Activated CD4-positive, alpha-beta memory T cell treated with anti-CD3 and anti-CD28 coated beads for 36 hours (primary cell): ENCODE measurements around the gene MRPL14. TPM values are rescaled to one million over a fixed set of nuclear protein-coding genes. Genes with fewer than 3 reads are reported as not detected.

Experiments used
- CTCF ChIA-PET: fragments of 350-600 bp; sonication (Branson Sonifier 250); formaldehyde crosslinking; loops from one replicate; lab custom pipeline; 2021; ENCODE audit warnings: antibody characterized with exemption, inconsistent platforms; lab: Charles Lee
- POLR2A ChIA-PET: fragments of 350-600 bp; sonication (Branson Sonifier 250); formaldehyde crosslinking; loops from one replicate; lab custom pipeline; 2021; ENCODE audit warnings: antibody characterized with exemption; lab: Charles Lee
- DNase-seq: peaks from one replicate; pipeline ENCODE4 v3.0.0-alpha.2; 2020
- H3K27ac Mint-ChIP-seq: one replicate; pipeline ENCODE4 v1.8.0; 2021; ENCODE audit warnings: mixed read lengths
- H3K27me3 Mint-ChIP-seq: one replicate; pipeline ENCODE4 v1.8.0; 2021; ENCODE audit warnings: mixed read lengths
- H3K36me3 Mint-ChIP-seq: one replicate; pipeline ENCODE4 v1.8.0; 2021; ENCODE audit warnings: mixed read lengths
- H3K4me1 Mint-ChIP-seq: one replicate; pipeline ENCODE4 v1.8.0; 2021; ENCODE audit warnings: low read depth, mixed read lengths
- H3K4me3 Mint-ChIP-seq: one replicate; pipeline ENCODE4 v1.8.0; 2021; ENCODE audit warnings: mild to moderate bottlenecking, mixed read lengths
- H3K9me3 Mint-ChIP-seq: one replicate; pipeline ENCODE4 v1.8.0; 2021; ENCODE audit warnings: mixed read lengths
- intact Hi-C: fragments of 100-400 bp; cut with micrococcal nuclease; formaldehyde crosslinking; loops from one replicate; pipeline ENCODE4 v1.15.1; 2023
- total RNA-seq, 2 experiments: library from RNA; stranded (reverse); gene quantifications; one replicate each; pipeline ENCODE4 v1.2.3, GENCODE V29; 2021

Gene MRPL14
- total RNA-seq, 2 experiments from 2014 or later, result 49.5 to 50.1 TPM

DNA sequence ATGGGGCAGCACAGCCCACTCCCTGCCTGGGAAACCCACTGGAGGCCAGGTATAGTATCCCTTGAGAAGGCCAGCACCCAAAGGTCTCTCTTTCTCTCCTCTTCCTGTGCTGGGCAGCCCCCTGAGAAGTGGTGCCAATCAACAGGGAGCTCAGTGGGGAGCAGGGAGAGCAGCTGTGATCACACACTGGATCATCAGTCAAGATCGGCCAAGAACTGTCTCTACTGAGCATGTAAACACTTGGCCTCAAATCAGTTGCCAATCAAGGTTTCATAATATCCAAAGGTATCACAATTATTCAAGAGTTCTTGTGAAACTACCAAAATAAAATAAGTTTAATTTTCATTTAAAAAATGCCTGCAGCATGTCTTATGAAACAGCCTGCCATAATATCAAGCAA, 18.8 kb downstream of the MRPL14 start:
- intact Hi-C loops, result no loop called here
- H3K27me3 Mint-ChIP-seq, result no peaks in the 10 kb centered on the region
- H3K9me3 Mint-ChIP-seq, result no peaks in the 10 kb centered on the region
- CTCF ChIA-PET, result interaction anchor here (1.4 kb wide), 1 partner anchor 12 kb away, joined by 4 read pairs; no protein-coding TSS in a partner anchor
- peaks cover 26% of the 10 kb centered on the region for H3K36me3 Mint-ChIP-seq
- DNase-seq, result no peak
- H3K27ac Mint-ChIP-seq, result no peak overlapping the region
- H3K4me1 Mint-ChIP-seq, result no peaks in the 10 kb centered on the region
- POLR2A ChIA-PET, result interaction anchor here (1.1 kb wide), 1 partner anchor 14 kb away, joined by 5 read pairs; no protein-coding TSS in a partner anchor
- no peak overlapping the region for H3K4me3 Mint-ChIP-seq

DNA sequence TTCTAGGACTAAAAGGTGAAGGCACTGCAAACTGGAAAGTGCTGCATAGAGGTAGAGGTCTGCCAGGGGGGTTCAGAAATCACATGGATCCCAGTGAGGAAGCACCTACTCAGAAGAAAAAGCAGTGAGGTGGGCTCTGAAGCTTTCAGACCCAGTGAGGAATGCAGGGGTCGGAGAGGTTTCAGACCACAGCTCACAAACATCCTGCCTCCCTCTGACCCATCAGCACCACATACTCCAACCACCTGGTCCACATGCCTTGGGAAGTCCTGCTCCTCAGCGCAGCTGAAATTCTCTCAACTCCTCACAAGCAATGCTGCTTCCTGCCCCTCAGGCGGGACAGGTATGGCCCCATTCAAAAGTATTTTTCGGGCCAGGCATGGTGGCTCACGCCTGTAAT, 20.2 kb downstream of the MRPL14 start:
- no peaks in the 10 kb centered on the region for H3K9me3 Mint-ChIP-seq
- H3K27me3 Mint-ChIP-seq, result no peaks in the 10 kb centered on the region
- no peak for DNase-seq
- no peak overlapping the region for H3K4me3 Mint-ChIP-seq
- intact Hi-C loops, result no loop called here
- H3K4me1 Mint-ChIP-seq, result peaks cover 2% of the 10 kb centered on the region
- POLR2A ChIA-PET, result no interaction called here
- CTCF ChIA-PET, result interaction anchor here (0.7 to 0.9 kb wide), 2 partner anchors 198 to 231 kb away, joined by 3 read pairs; no protein-coding TSS in a partner anchor
- H3K27ac Mint-ChIP-seq, result no peak overlapping the region
- H3K36me3 Mint-ChIP-seq, result peaks cover 18% of the 10 kb centered on the region

DNA sequence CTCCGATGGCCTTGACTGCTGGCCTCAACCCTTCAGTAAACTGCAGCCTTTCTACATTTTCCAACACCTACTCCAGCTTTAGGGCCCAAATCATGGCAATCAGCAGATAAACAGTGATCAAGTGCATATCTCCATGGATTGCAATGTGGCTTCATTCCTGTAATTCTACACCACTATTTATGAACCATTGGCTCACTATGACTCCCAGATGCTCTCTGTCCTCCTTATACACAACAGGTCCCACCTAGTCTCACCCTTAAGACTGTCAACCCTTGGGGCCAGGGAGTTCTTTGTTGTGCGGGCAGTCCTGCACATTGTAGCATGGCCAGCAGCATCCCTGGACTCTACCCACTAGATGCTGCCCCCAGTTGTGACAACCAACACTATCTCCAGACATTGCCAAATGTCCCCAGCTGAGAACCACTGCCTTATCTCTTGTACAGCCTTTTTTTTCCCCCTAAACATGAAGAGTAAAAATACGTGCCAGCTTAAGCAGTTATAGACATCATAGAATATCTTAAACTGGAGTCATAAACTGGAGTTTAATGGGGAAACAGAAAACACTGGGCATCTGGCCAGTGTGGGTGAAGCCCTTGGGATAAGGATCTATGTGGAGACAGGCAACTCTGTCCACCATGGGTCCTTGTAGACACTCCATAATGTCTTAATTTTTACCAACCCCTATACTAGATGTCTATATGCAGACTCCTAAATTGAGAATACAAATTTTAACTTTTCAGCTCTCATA, 21.1 kb downstream of the MRPL14 start:
- intact Hi-C loops, result no loop called here
- ChIA-PET CTCF (interaction anchor here (0.9 to 1.0 kb wide), 2 partner anchors 10 to 199 kb away, joined by 3 to 4 read pairs; no protein-coding TSS in a partner anchor), POLR2A (no interaction called here)
- H3K27ac Mint-ChIP-seq, result peak overlapping the region; percentile 6
- DNase-seq, result no peak
- H3K36me3 Mint-ChIP-seq, result peaks cover 10% of the 10 kb centered on the region
- peaks cover 2% of the 10 kb centered on the region for H3K4me1 Mint-ChIP-seq
- no peaks in the 10 kb centered on the region for H3K9me3 Mint-ChIP-seq
- H3K4me3 Mint-ChIP-seq, result no peak overlapping the region
- H3K27me3 Mint-ChIP-seq, result no peaks in the 10 kb centered on the region

DNA sequence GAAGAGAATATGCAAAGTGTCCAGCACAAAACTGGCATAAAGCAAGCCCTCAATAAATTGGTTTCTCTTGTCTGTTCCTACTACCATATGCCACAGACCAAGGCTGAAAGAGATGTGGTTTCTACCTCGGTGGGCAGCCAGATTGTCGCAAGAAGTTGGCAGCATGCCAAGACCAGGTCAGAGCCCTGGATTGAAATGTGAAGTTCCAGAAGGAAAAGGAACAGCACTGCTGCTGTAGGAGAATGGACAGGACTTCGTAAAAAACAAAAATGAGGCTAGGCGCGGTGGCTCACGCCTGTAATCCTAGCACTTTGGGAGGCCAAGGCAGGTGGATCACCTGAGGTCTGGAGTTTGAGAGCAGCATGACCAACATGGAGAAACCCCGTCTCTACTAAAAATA, 22.1 kb downstream of the MRPL14 start:
- H3K27ac Mint-ChIP-seq, result no peak overlapping the region
- peaks cover 2% of the 10 kb centered on the region for H3K4me1 Mint-ChIP-seq
- no peaks in the 10 kb centered on the region for H3K27me3 Mint-ChIP-seq
- peaks cover 8% of the 10 kb centered on the region for H3K36me3 Mint-ChIP-seq
- POLR2A ChIA-PET, result no interaction called here
- H3K9me3 Mint-ChIP-seq, result no peaks in the 10 kb centered on the region
- CTCF ChIA-PET, result interaction anchor here (1.0 kb wide), 1 partner anchor 9 kb away, joined by 4 read pairs; no protein-coding TSS in a partner anchor
- DNase-seq, result no peak
- intact Hi-C loops, result no loop called here
- H3K4me3 Mint-ChIP-seq, result no peak overlapping the region

DNA sequence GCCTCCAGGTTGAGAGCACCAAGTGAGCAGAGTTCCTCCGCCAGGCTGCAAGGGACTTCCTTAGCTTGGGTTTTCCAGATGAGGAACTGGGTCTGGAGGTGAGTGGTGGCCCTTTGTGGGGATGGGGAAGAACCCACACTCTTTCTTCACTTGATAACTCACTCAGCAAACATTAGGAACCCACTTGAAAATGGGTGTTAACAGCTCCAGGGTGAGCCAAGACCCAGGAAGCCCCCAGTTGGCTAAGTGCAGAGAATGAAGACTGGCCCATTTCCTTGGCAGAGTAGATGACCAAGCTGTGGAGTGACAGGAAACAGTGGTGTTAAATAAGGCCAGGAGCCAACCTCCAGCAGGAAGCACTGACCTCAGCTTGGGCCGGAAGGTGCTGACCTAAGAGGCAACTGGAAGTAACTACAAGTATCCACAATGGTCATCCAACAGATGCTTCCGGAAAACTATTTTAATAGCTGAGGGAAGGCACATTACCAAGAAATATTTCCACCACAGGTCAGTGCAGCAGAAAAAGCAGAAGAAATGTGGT, 22.7 kb downstream of the MRPL14 start:
- intact Hi-C loops, result no loop called here
- Mint-ChIP-seq H3K9me3 (no peaks in the 10 kb centered on the region), H3K4me3 (no peak overlapping the region), H3K36me3 (peaks cover 8% of the 10 kb centered on the region), H3K4me1 (peaks cover 2% of the 10 kb centered on the region), H3K27ac (no peak overlapping the region), H3K27me3 (no peaks in the 10 kb centered on the region)
- CTCF ChIA-PET, result no interaction called here
- DNase-seq, result no peak
- POLR2A ChIA-PET, result no interaction called here

DNA sequence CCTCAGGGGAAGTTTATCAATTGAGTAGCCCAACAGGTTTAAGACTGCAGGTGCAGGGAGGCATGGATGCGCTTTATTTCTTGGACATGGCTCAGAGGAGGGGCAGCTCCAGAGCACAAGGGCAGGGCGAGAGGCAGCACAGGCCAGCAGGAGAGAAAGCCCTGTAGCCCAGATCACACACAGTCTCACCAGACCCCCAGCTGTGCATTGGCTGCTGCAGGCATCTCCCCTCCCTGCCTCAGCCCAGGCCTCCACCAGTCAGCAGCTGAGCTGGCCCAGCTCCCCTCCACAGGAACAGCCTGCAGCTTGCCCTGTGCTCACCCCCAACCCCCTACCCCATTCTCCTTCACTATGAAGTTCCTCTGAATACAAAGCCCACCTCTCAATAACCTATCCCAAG, 24.7 kb downstream of the MRPL14 start:
- ChIA-PET CTCF (interaction anchor here (1.5 kb wide), 1 partner anchor 74 kb away, joined by 3 read pairs; no protein-coding TSS in a partner anchor), POLR2A (interaction anchor here (1.2 kb wide), 2 partner anchors 8 to 14 kb away, joined by 3 to 4 read pairs; no protein-coding TSS in a partner anchor)
- DNase-seq, result no peak
- Mint-ChIP-seq H3K27ac (no peak overlapping the region), H3K4me1 (peaks cover 2% of the 10 kb centered on the region), H3K27me3 (no peaks in the 10 kb centered on the region), H3K4me3 (no peak overlapping the region), H3K9me3 (no peaks in the 10 kb centered on the region), H3K36me3 (peaks cover 5% of the 10 kb centered on the region)
- intact Hi-C loops, result no loop called here

DNA sequence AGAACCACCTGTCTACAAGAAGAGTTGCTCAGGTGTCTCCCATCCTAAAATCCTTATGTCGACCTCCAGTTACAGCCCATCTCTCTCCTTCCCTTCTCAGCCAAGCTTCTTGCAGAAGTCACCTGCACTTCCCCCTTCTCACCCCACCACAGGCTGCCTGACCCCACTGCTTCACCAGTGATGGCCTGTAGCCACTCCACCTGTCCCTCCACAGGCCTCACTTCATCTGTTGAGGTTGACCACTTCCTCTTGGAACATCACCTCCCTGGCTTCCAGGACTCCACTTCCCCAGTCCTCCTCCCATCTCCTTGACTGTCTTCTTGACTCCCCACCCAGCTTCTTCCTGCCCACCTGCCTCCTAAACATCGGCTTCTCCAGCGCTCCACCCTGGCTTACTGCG, 25.4 kb downstream of the MRPL14 start:
- no peak overlapping the region for H3K27ac Mint-ChIP-seq
- ChIA-PET POLR2A (no interaction called here), CTCF (no interaction called here)
- H3K4me1 Mint-ChIP-seq, result peaks cover 2% of the 10 kb centered on the region
- intact Hi-C loops, result no loop called here
- no peaks in the 10 kb centered on the region for H3K27me3 Mint-ChIP-seq
- H3K36me3 Mint-ChIP-seq, result peaks cover 5% of the 10 kb centered on the region
- H3K4me3 Mint-ChIP-seq, result no peak overlapping the region
- no peaks in the 10 kb centered on the region for H3K9me3 Mint-ChIP-seq
- DNase-seq, result no peak

DNA sequence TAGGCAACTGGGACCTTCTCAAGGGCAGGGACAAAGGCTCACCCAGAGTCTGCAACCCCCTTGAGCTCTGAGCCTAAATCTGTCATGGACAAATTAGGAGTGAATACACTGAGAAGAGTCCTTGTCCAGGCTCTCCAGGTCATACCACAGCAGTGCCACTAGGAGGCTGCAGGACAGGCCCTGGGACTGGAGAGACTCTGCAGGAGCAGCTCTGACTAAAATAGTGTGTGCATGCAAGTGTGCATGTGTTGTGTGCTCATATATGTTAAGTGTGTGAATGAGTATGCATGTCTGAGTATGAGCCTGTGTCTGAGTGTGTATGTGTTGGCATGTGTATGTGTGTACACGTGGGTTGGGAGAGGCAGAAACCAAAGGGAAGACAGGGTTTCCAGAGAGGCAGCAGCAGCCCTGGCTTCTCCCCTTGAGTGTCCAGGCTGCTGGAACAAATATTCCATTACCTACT, 27.1 kb downstream of the MRPL14 start:
- intact Hi-C loops, result no loop called here
- peak; percentile 25 for DNase-seq
- POLR2A ChIA-PET, result no interaction called here

DNA sequence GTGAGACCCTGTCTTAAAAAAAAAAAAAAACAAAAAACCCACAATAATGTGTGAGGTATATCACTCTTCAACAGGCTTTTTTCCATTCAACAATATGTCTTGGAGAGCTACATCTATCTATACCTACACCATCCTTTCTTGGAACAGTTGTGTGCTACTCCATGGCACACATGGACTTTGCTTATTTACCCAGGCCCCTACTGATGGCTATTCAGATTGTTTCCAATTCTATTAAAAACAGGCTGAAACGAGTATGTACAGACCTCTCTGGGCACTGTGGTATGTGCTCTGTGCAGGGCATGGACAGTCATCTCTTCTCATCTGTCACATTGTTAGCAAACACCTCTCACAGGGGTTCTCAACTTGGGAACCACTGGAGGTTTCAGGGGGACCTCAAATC, 28.1 kb downstream of the MRPL14 start:
- H3K4me1 Mint-ChIP-seq, result peaks cover 2% of the 10 kb centered on the region
- H3K27ac Mint-ChIP-seq, result no peak overlapping the region
- DNase-seq, result no peak
- H3K36me3 Mint-ChIP-seq, result no peaks in the 10 kb centered on the region
- no peak overlapping the region for H3K4me3 Mint-ChIP-seq
- ChIA-PET CTCF (interaction anchor here (0.7 to 3.0 kb wide), 6 partner anchors 8 to 78 kb away, joined by 3 to 22 read pairs (median 3); no protein-coding TSS in a partner anchor), POLR2A (interaction anchor here (0.7 kb wide), 1 partner anchor 181 kb away, joined by 3 read pairs; no protein-coding TSS in a partner anchor)
- H3K9me3 Mint-ChIP-seq, result no peaks in the 10 kb centered on the region
- intact Hi-C loops, result loop anchor here (5.0 kb wide), 1 partner anchor 138 kb away; no protein-coding TSS in a partner anchor
- H3K27me3 Mint-ChIP-seq, result no peaks in the 10 kb centered on the region

More for the DNA sequence above, 27.1 kb downstream of the MRPL14 start:
- H3K9me3 Mint-ChIP-seq, result no peaks in the 10 kb centered on the region
- no peak overlapping the region for H3K27ac Mint-ChIP-seq
- H3K4me1 Mint-ChIP-seq, result peaks cover 2% of the 10 kb centered on the region
- CTCF ChIA-PET, result interaction anchor here (0.5 to 3.0 kb wide), 9 partner anchors 9 to 387 kb away, joined by 3 to 22 read pairs (median 3); no protein-coding TSS in a partner anchor
- H3K36me3 Mint-ChIP-seq, result peaks cover 1% of the 10 kb centered on the region
- H3K27me3 Mint-ChIP-seq, result no peaks in the 10 kb centered on the region
- H3K4me3 Mint-ChIP-seq, result no peak overlapping the region

DNA sequence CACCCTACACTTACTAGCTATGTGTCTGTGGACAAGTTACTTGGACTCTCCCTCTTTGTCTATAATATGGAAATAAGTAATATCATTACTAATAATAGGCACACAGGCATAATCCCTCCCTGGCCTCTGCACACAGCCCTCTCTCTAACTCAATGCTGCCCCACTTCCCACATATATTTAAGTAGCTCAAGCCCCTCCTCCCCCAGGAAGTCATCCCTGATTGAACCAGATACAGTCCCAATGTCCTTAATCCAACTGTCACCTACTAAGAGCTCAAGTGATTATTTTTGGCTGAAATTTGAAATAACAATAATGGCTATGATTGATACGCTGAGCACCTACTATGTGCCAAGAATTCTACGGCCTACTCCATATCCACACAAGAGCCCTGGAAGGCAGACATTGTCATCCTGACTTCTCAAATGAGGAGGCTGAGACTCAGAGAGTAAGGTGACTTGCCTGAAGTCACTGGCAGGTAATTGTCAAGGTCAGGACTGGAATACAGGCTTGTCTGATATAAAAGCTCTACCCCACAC, 29.4 kb downstream of the MRPL14 start:
- H3K9me3 Mint-ChIP-seq, result no peaks in the 10 kb centered on the region
- ChIA-PET POLR2A (interaction anchor here (0.8 kb wide), 1 partner anchor 20 kb away, joined by 4 read pairs; no protein-coding TSS in a partner anchor), CTCF (interaction anchor here (0.9 to 3.0 kb wide), 12 partner anchors 10 to 241 kb away, joined by 3 to 22 read pairs (median 6); partner anchors contain the start of genes SLC35B2 and TMEM63B)
- H3K4me1 Mint-ChIP-seq, result peaks cover 2% of the 10 kb centered on the region
- H3K4me3 Mint-ChIP-seq, result no peak overlapping the region
- H3K27me3 Mint-ChIP-seq, result no peaks in the 10 kb centered on the region
- intact Hi-C loops, result loop anchor here (1.0 to 5.0 kb wide), 2 partner anchors 139 to 240 kb away; no protein-coding TSS in a partner anchor
- H3K27ac Mint-ChIP-seq, result no peak overlapping the region
- no peak for DNase-seq
- no peaks in the 10 kb centered on the region for H3K36me3 Mint-ChIP-seq

DNA sequence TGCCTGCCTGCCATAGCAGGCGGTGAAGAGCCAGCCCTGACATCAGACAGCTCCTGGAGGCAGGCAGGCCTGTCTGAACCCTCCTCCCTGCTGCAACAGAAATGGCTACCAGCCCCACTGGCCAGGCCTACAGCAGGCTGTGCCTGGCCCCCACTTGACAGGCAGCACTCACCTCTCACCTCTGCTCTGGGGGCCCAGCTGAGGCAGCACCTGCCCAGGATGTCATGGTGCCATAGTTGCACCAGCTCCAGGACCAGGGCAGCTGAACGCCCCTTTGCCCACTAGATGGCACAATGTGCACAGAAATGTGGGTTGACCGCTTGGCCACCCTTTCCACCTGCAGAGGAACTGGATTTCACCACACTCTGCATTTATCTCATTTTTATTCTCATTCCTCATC, 30.6 kb downstream of the MRPL14 start:
- Mint-ChIP-seq H3K27me3 (no peaks in the 10 kb centered on the region), H3K4me3 (no peak overlapping the region), H3K36me3 (no peaks in the 10 kb centered on the region), H3K9me3 (no peaks in the 10 kb centered on the region), H3K4me1 (no peaks in the 10 kb centered on the region), H3K27ac (peak overlapping the region; percentile 18)
- intact Hi-C loops, result loop anchor here (1.0 to 5.0 kb wide), 3 partner anchors 55 to 242 kb away; no protein-coding TSS in a partner anchor
- ChIA-PET POLR2A (interaction anchor here (1.1 kb wide), 1 partner anchor 150 kb away, joined by 3 read pairs; the partner anchor contains the start of gene HSP90AB1), CTCF (interaction anchor here (0.6 to 3.4 kb wide), 28 partner anchors 9 to 453 kb away, joined by 3 to 41 read pairs (median 4); partner anchors contain the start of gene AARS2)
- DNase-seq, result peak; percentile 85
